Astrocyte (in vitro differentiated cells and primary cell): ENCODE measurements around the gene PALS2.

Source experiments
- EZH2 ChIP-seq: IDR thresholded peaks from 2 replicates; pipeline ENCODE4 v1.6.1; 2012; ENCODE audit warnings: mild to moderate bottlenecking, low read length, inconsistent platforms; ENCODE audit not compliant: insufficient read depth
- TF ChIP-seq, protein P1 (sequence below): IDR thresholded peaks from 2 replicates; pipeline ENCODE4 v1.5.1; 2011; ENCODE audit warnings: low read depth, mild to moderate bottlenecking, inconsistent platforms, low read length, moderate library complexity; ENCODE audit not compliant: insufficient read depth

DNA sequence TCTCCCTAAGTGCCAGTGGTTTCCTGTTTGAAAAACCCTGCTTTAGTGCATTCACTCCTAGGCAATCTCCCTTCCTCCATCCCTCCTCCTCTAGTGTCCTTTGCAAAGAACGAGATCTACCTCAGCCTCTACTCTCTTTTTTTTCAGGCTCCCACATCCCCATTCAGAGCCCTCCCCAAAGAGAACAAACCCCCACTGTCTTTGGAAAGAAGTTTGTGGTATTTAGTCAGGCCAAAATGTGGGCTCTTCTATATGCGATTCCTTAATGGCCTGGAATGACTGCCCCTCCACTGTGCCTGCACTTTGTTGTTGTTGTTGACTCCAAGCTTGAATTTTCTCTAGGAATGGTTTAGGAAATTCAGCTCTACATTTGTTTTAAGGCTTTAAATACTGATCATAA, 36.3 kb downstream of the PALS2 start:
- TF ChIP-seq EZH2: no peak
- TF ChIP-seq, protein P1, sequence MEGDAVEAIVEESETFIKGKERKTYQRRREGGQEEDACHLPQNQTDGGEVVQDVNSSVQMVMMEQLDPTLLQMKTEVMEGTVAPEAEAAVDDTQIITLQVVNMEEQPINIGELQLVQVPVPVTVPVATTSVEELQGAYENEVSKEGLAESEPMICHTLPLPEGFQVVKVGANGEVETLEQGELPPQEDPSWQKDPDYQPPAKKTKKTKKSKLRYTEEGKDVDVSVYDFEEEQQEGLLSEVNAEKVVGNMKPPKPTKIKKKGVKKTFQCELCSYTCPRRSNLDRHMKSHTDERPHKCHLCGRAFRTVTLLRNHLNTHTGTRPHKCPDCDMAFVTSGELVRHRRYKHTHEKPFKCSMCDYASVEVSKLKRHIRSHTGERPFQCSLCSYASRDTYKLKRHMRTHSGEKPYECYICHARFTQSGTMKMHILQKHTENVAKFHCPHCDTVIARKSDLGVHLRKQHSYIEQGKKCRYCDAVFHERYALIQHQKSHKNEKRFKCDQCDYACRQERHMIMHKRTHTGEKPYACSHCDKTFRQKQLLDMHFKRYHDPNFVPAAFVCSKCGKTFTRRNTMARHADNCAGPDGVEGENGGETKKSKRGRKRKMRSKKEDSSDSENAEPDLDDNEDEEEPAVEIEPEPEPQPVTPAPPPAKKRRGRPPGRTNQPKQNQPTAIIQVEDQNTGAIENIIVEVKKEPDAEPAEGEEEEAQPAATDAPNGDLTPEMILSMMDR: no peak
